HEK293 (cell line): ENCODE measurements around the gene C3orf49.

Experiments
- MZF1 ChIP-seq: fragments of 450-650 bp; formaldehyde crosslinking; IDR thresholded peaks from 2 replicates; pipeline ENCODE4 v1.5.1; 2017; ENCODE audit warnings: missing biosample characterization, missing genetic modification characterization, borderline replicate concordance
- YY1 ChIP-seq: fragments of 450-650 bp; formaldehyde crosslinking; IDR thresholded peaks from 2 replicates; pipeline ENCODE4 v1.5.1; 2018; ENCODE audit warnings: missing biosample characterization, missing genetic modification characterization
- ZNF747 ChIP-seq: fragments of 450-650 bp; formaldehyde crosslinking; IDR thresholded peaks from 2 replicates; pipeline ENCODE4 v1.5.1; 2016; ENCODE audit warnings: missing biosample characterization, missing genetic modification characterization

GRCh38 chr3:63876260-63876659, 57.2 kb downstream of the C3orf49 start:
- no peak for TF ChIP-seq MZF1 (tag by site-specific recombination)
- TF ChIP-seq ZNF747, result no peak
- TF ChIP-seq YY1, result no peak
